BJ (cell line): ENCODE data around the gene ZNF207. TPM values are rescaled to one million over a fixed set of nuclear protein-coding genes. Genes with fewer than 3 reads are reported as not detected.
"Not testable (repeated sequence)": the region's sequence is repeated elsewhere in the genome, so short reads cannot be mapped to it uniquely, and the experiment has no call there.

Experiments used
- CTCF ChIA-PET: fragments of 350-600 bp; formaldehyde crosslinking; extraction: SDS; loops from one replicate; lab custom pipeline; 2021; ENCODE audit warnings: antibody characterized with exemption, inconsistent platforms; lab: Yijun Ruan, JAX
- POLR2A ChIA-PET: fragments of 300-600 bp; sonication (Branson Sonifier 250); formaldehyde crosslinking; extraction: SDS; loops from one replicate; lab custom pipeline; 2021; ENCODE audit warnings: antibody characterized with exemption; lab: Charles Lee
- DNase-seq: peaks from one replicate; pipeline ENCODE4 v3.0.0-alpha.2; 2011; ENCODE audit warnings: low read depth
- H3K27me3 ChIP-seq: 2 replicates; pipeline ENCODE4 v1.6.0; 2011; ENCODE audit warnings: low read length; ENCODE audit not compliant: control insufficient read depth, insufficient read depth
- H3K36me3 ChIP-seq: 2 replicates; pipeline ENCODE4 v1.5.1; 2011; ENCODE audit warnings: low read length; ENCODE audit not compliant: control insufficient read depth, insufficient read depth
- H3K4me3 ChIP-seq: 2 replicates; pipeline ENCODE4 v1.5.1; 2011; ENCODE audit warnings: low read depth, mild to moderate bottlenecking, control low read depth, low read length
- CTCF ChIP-seq: IDR thresholded peaks from 2 replicates; pipeline ENCODE4 v1.5.1; 2011; ENCODE audit warnings: low read depth, mild to moderate bottlenecking, control low read depth, inconsistent platforms, low read length, moderate library complexity; ENCODE audit not compliant: insufficient read depth
- polyA plus RNA-seq: library from polyadenylated mRNA; depleted of rRNA; stranded (reverse); fragments of >200 nt; gene quantifications from 2 replicates; pipeline ENCODE4 v1.2.3, GENCODE V29; 2011; rRNA removed
- small RNA-seq: library from RNA; depleted of rRNA; stranded (forward); fragments of <200 nt; gene quantifications from one replicate; pipeline ENCODE3, GENCODE V24; 2012; ENCODE audit warnings: low replicate concordance, low read depth; ENCODE audit not compliant: insufficient read length

Gene ZNF207
- polyA plus RNA-seq, 1 experiment = 179 TPM

GRCh38 chr17:32398946-32399345 lies 49.0 kb downstream of the ZNF207 start:
- DNase-seq = no peak
- POLR2A ChIA-PET = no interaction called here
- TF ChIP-seq CTCF = no peak
- Histone ChIP-seq H3K4me3 (no peak overlapping the region), H3K27me3 (no peaks in the 10 kb centered on the region), H3K36me3 (no peaks in the 10 kb centered on the region)
- CTCF ChIA-PET = interaction anchor here (0.7 to 1.5 kb wide), 3 partner anchors 11 to 197 kb away, joined by 3 read pairs; partner anchors contain the start of gene PSMD11

GRCh38 chr17:32410085-32410484 lies 60.1 kb downstream of the ZNF207 start:
- POLR2A ChIA-PET, DNase-seq, CTCF ChIA-PET, H3K4me3 ChIP-seq, H3K27me3 ChIP-seq, H3K36me3 ChIP-seq: not testable (repeated sequence)

- no peak overlapping the region for H3K4me3 ChIP-seq
- CTCF ChIA-PET = no interaction called here
- POLR2A ChIA-PET = no interaction called here
Measured at GRCh38 chr17:32426894-32427293, 76.9 kb downstream of the ZNF207 start.

GRCh38 chr17:32429598-32429997 lies 79.6 kb downstream of the ZNF207 start:
- CTCF ChIA-PET = no interaction called here
- no peaks in the 10 kb centered on the region for H3K27me3 ChIP-seq

More at GRCh38 chr17:32426894-32427293, 76.9 kb downstream of the ZNF207 start:
- no peak for DNase-seq
- H3K36me3 ChIP-seq = no peaks in the 10 kb centered on the region
- TF ChIP-seq CTCF = no peak
- H3K27me3 ChIP-seq = no peaks in the 10 kb centered on the region

More at GRCh38 chr17:32429598-32429997, 79.6 kb downstream of the ZNF207 start:
- TF ChIP-seq CTCF = no peak
- no peaks in the 10 kb centered on the region for H3K36me3 ChIP-seq
- DNase-seq = no peak
- no peak overlapping the region for H3K4me3 ChIP-seq
- POLR2A ChIA-PET = no interaction called here

Small RNA genes within 50 kb of the gene (small RNA-seq; reads per million reads assigned to genes)
- not detected for gene AC005899.6

Other genes with a start within 250 kb of the ZNF207 start
- 27.4 and 46.3 TPM in 2 replicates for gene RHOT1, start 207.7 kb upstream of the ZNF207 start, polyA plus RNA-seq
- 0.01 and 0.04 TPM in 2 replicates for gene RHBDL3, start 84.3 kb upstream of the ZNF207 start, polyA plus RNA-seq
- 9.6 and 13.7 TPM in 2 replicates for gene C17orf75, start 8.0 kb upstream of the ZNF207 start, polyA plus RNA-seq
- gene PSMD11, start 94.4 kb downstream of the ZNF207 start, polyA plus RNA-seq = 71.6 and 73.5 TPM in 2 replicates
- 0.20 and 0.26 TPM in 2 replicates for gene CDK5R1, start 136.8 kb downstream of the ZNF207 start, polyA plus RNA-seq